CD4-positive, CD25-positive, alpha-beta regulatory T cell (primary cell): ENCODE results near the gene CRISP1. TPM values are rescaled to one million over a fixed set of nuclear protein-coding genes. Genes with fewer than 3 reads are reported as not detected.

ENCODE experiments used
- polyA plus RNA-seq, 4 donors: library from polyadenylated mRNA; unstranded; fragments of 300-500 nt; fragmentation: Illumina TruSeq; gene quantifications; one replicate each; pipeline ENCODE4 v1.2.3, GENCODE V29; 2021
- total RNA-seq: library from RNA; stranded (reverse); gene quantifications from one replicate; pipeline ENCODE4 v1.2.3, GENCODE V29; 2022

CRISP1 gene
- total and polyA plus RNA-seq, 5 donors from 2014 or later: not detected

Other genes with a start within 250 kb of the CRISP1 start
- not detected for gene RHAG, start 229.7 kb downstream of the CRISP1 start, total RNA-seq
- not detected for gene RHAG, start 229.7 kb downstream of the CRISP1 start, polyA plus RNA-seq
- gene CRISP2, start 153.0 kb downstream of the CRISP1 start, total RNA-seq: not detected
- gene CRISP2, start 153.0 kb downstream of the CRISP1 start, polyA plus RNA-seq: not detected
- gene CRISP3, start 122.1 kb downstream of the CRISP1 start, total RNA-seq: not detected
- gene CRISP3, start 122.1 kb downstream of the CRISP1 start, polyA plus RNA-seq: not detected
- not detected for gene PGK2, start 79.2 kb downstream of the CRISP1 start, total RNA-seq
- gene PGK2, start 79.2 kb downstream of the CRISP1 start, polyA plus RNA-seq: not detected
- gene DEFB114, start 97.6 kb upstream of the CRISP1 start, total RNA-seq: not detected
- not detected for gene DEFB114, start 97.6 kb upstream of the CRISP1 start, polyA plus RNA-seq
- not detected for gene DEFB113, start 103.1 kb upstream of the CRISP1 start, total RNA-seq
- not detected for gene DEFB113, start 103.1 kb upstream of the CRISP1 start, polyA plus RNA-seq
- gene DEFB110, start 155.5 kb upstream of the CRISP1 start, total RNA-seq: not detected
- not detected for gene DEFB110, start 155.5 kb upstream of the CRISP1 start, polyA plus RNA-seq
- gene DEFB112, start 183.4 kb upstream of the CRISP1 start, total RNA-seq: not detected
- not detected for gene DEFB112, start 183.4 kb upstream of the CRISP1 start, polyA plus RNA-seq